ENCODE results near the gene SLC23A2.

Gene SLC23A2

DNA sequence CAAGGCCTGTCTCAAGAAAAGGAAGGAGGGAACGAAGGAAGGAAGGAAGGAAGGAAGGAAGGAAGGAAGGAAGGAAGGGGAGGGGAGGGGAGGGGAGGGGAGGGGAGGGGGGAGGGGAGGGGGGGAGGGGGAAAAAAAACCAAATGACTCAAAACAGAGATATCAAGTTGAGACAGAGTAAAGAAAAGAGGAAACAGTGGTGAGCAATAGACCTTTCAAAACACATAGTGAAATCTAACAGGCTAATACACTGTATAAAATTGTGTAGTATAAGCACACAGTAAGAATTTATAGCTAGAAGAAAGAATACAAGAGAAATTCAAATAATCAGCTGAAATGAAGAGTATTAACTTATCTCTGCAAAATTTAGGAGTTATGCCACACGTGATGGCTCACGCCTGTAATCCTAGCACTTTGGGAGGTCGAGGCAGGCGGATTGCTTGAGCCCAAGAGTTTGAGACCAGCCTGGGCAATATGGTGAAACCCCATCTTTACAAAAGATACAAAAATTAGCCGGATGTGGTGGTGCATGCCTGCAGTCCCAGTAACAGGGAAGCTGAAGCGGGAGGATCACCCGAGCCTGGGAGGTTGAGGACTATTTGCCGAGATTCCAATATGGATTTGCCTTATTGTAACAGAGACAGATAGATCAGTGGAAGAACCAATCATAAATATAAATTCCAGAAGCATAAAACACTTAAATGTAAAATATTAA is 156.4 kb downstream of the SLC23A2 start:
- H3K36me3 ChIP-seq (replicated peaks; ENCODE audit: low read depth, low read length): peaks cover 28% of the 10 kb centered on the region
- H3K4me1 ChIP-seq (ENCODE audit: low read length): peaks cover 52% of the 10 kb centered on the region
- no peaks in the 10 kb centered on the region for H3K79me2 ChIP-seq (ENCODE audit: low read length)
- no peaks in the 10 kb centered on the region for H3K27me3 ChIP-seq (ENCODE audit: low read depth, low read length)
- peak overlapping the region; percentile 4; the same call in 1 of the 2 replicates for H2AFZ ChIP-seq (ENCODE audit: low read depth, low read length)
- no peak for TF ChIP-seq EZH2phosphoT487 (IDR thresholded peaks at IDR 0.05; ENCODE audit: low read depth)
- no peak for TF ChIP-seq CTCF (IDR thresholded peaks at IDR 0.05; ENCODE audit: low read depth, low read length)
- peaks cover 11% of the 10 kb centered on the region; the same call in 1 of the 2 replicates for H3K9me3 ChIP-seq (ENCODE audit: insufficient read depth, low read length)
- H4K20me1 ChIP-seq (ENCODE audit: insufficient read depth, low read length): no peaks in the 10 kb centered on the region
- peak overlapping the region; percentile 76 for H3K4me2 ChIP-seq (ENCODE audit: low read length)
- peak overlapping the region; percentile 59 for H3K4me3 ChIP-seq (ENCODE audit: low read length)
- peak overlapping the region; percentile 78 for H3K27ac ChIP-seq (ENCODE audit: low read length)
- no peak overlapping the region; the same call in 1 of the 2 replicates for H3K9ac ChIP-seq (ENCODE audit: low read length)

- H3K79me2 ChIP-seq (ENCODE audit: low read length): no peaks in the 10 kb centered on the region
- H3K27me3 ChIP-seq (ENCODE audit: low read depth, low read length): no peaks in the 10 kb centered on the region
- H3K9ac ChIP-seq (ENCODE audit: low read length): no peak overlapping the region
- H2AFZ ChIP-seq (ENCODE audit: low read depth, low read length): no peak overlapping the region
- H3K4me2 ChIP-seq (ENCODE audit: low read length): no peak overlapping the region
- H3K36me3 ChIP-seq (replicated peaks; ENCODE audit: low read depth, low read length): peaks cover 28% of the 10 kb centered on the region
- TF ChIP-seq CTCF (IDR thresholded peaks at IDR 0.05; ENCODE audit: low read depth, low read length): no peak
- TF ChIP-seq EZH2phosphoT487 (IDR thresholded peaks at IDR 0.05; ENCODE audit: low read depth): no peak
- H3K27ac ChIP-seq (ENCODE audit: low read length): no peak overlapping the region
- peaks cover 52% of the 10 kb centered on the region for H3K4me1 ChIP-seq (ENCODE audit: low read length)
- H4K20me1 ChIP-seq (ENCODE audit: insufficient read depth, low read length): no peaks in the 10 kb centered on the region
- peaks cover 11% of the 10 kb centered on the region; the same call in 1 of the 2 replicates for H3K9me3 ChIP-seq (ENCODE audit: insufficient read depth, low read length)
- no peak overlapping the region for H3K4me3 ChIP-seq (ENCODE audit: low read length)
Measured at GRCh38 chr20:4844325-4844724, 157.0 kb downstream of the SLC23A2 start.

DNA sequence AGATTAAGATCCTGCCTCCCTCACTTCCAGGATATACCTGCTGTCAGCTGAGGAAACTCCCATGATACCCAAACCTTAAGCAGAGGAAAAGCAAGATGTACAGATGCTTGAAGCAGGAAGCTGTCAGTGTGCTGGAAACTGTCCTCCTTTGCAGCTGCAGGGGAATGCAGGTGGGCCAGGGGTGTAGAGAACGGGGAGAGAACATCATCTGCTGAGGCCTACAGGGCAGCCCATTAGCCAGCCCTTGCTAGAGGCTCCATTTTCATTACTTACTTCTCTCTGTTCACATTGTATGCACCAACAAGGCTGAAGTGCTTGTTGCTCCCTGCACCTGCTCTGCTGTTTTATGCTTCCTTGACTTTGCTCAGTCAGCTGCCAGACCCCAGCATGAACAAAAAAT is 160.5 kb downstream of the SLC23A2 start:
- Histone ChIP-seq H3K9ac (ENCODE audit: low read length) (no peak overlapping the region), H3K27ac (ENCODE audit: low read length) (peak overlapping the region; percentile 15; the same call in 1 of the 2 replicates), H3K36me3 (replicated peaks; ENCODE audit: low read depth, low read length) (peaks cover 17% of the 10 kb centered on the region), H3K9me3 (ENCODE audit: insufficient read depth, low read length) (peaks cover 11% of the 10 kb centered on the region; the same call in 1 of the 2 replicates), H4K20me1 (ENCODE audit: insufficient read depth, low read length) (no peaks in the 10 kb centered on the region), H3K4me3 (ENCODE audit: low read length) (no peak overlapping the region), H3K79me2 (ENCODE audit: low read length) (no peaks in the 10 kb centered on the region), H3K27me3 (ENCODE audit: low read depth, low read length) (no peaks in the 10 kb centered on the region), H2AFZ (ENCODE audit: low read depth, low read length) (no peak overlapping the region), H3K4me2 (ENCODE audit: low read length) (peak overlapping the region; percentile 4; the same call in 1 of the 2 replicates), H3K4me1 (ENCODE audit: low read length) (peaks cover 41% of the 10 kb centered on the region)
- no peak for TF ChIP-seq EZH2phosphoT487 (IDR thresholded peaks at IDR 0.05; ENCODE audit: low read depth)
- no peak for TF ChIP-seq CTCF (IDR thresholded peaks at IDR 0.05; ENCODE audit: low read depth, low read length)

GRCh38 chr20:4838526-4838925 is 162.8 kb downstream of the SLC23A2 start:
- Histone ChIP-seq H3K9me3 (ENCODE audit: insufficient read depth, low read length) (peaks cover 5% of the 10 kb centered on the region; the same call in 1 of the 2 replicates), H3K4me2 (ENCODE audit: low read length) (no peak overlapping the region), H3K27me3 (ENCODE audit: low read depth, low read length) (no peaks in the 10 kb centered on the region), H2AFZ (ENCODE audit: low read depth, low read length) (no peak overlapping the region), H3K4me3 (ENCODE audit: low read length) (no peak overlapping the region), H4K20me1 (ENCODE audit: insufficient read depth, low read length) (no peaks in the 10 kb centered on the region), H3K79me2 (ENCODE audit: low read length) (no peaks in the 10 kb centered on the region), H3K9ac (ENCODE audit: low read length) (no peak overlapping the region), H3K27ac (ENCODE audit: low read length) (no peak overlapping the region), H3K36me3 (replicated peaks; ENCODE audit: low read depth, low read length) (peaks cover 9% of the 10 kb centered on the region), H3K4me1 (ENCODE audit: low read length) (peaks cover 28% of the 10 kb centered on the region)
- TF ChIP-seq CTCF (IDR thresholded peaks at IDR 0.05; ENCODE audit: low read depth, low read length) (no peak), EZH2phosphoT487 (IDR thresholded peaks at IDR 0.05; ENCODE audit: low read depth) (no peak)
